BE2C (cell line): ENCODE results near the gene HCRTR1. TPM values are rescaled to one million over a fixed set of nuclear protein-coding genes. Genes with fewer than 3 reads are reported as not detected.

Experiments
- DNase-seq: peaks from one replicate; pipeline ENCODE4 v3.0.0-alpha.2; 2020
- H3K27me3 ChIP-seq: fragments of 250-450 bp; sonication (Bioruptor Pico); 2 replicates; pipeline ENCODE4 v1.5.1; 2020; ENCODE audit warnings: mild to moderate bottlenecking
- H3K36me3 ChIP-seq: fragments of 250-450 bp; sonication (Bioruptor Pico); 2 replicates; pipeline ENCODE4 v1.5.1; 2020; ENCODE audit warnings: mild to moderate bottlenecking
- H3K4me1 ChIP-seq: fragments of 250-450 bp; sonication (Bioruptor Pico); 2 replicates; pipeline ENCODE4 v1.5.1; 2020
- H3K4me3 ChIP-seq: 2 replicates; pipeline ENCODE4 v1.5.1; 2011; ENCODE audit warnings: low read depth, low read length
- H3K9me3 ChIP-seq: fragments of 250-450 bp; sonication (Bioruptor Pico); 2 replicates; pipeline ENCODE4 v1.5.1; 2020
- CTCF ChIP-seq: IDR thresholded peaks from 2 replicates; pipeline ENCODE4 v1.5.1; 2012; ENCODE audit warnings: mild to moderate bottlenecking, low read depth, low read length
- polyA plus RNA-seq: library from polyadenylated mRNA; unstranded; fragments of >200 nt; gene quantifications from one replicate; pipeline ENCODE4 v1.2.1, GENCODE V29; 2012; ENCODE audit warnings: low read depth, missing spikeins; ENCODE audit not compliant: insufficient read length, insufficient read depth

HCRTR1 gene
- not detected for polyA plus RNA-seq

- no peak for DNase-seq
- Histone ChIP-seq H3K27me3 (no peaks in the 10 kb centered on the region), H3K36me3 (no peaks in the 10 kb centered on the region), H3K9me3 (no peaks in the 10 kb centered on the region), H3K4me3 (peak within 1 kb of the TSS; percentile 58), H3K4me1 (peaks cover 9% of the 10 kb centered on the region)
- no peak for TF ChIP-seq CTCF
Observed at GRCh38 chr1:31617218-31617915, at the start of gene HCRTR1. HCRTR1 (plus strand) TSS chr1:31617689; CDS start chr1:31619193, 1,504 bp downstream.

- Histone ChIP-seq H3K4me3 (no peak overlapping the region), H3K9me3 (no peaks in the 10 kb centered on the region), H3K27me3 (no peaks in the 10 kb centered on the region), H3K36me3 (no peaks in the 10 kb centered on the region), H3K4me1 (no peaks in the 10 kb centered on the region)
- DNase-seq = no peak
- TF ChIP-seq CTCF = no peak
Observed at GRCh38 chr1:31567956-31568570, 49.4 kb upstream of the HCRTR1 start.

GRCh38 chr1:31568895-31569595, 48.4 kb upstream of the HCRTR1 start:
- Histone ChIP-seq H3K36me3 (no peaks in the 10 kb centered on the region), H3K4me3 (no peak overlapping the region), H3K9me3 (no peaks in the 10 kb centered on the region), H3K27me3 (no peaks in the 10 kb centered on the region), H3K4me1 (no peaks in the 10 kb centered on the region)
- no peak for DNase-seq
- TF ChIP-seq CTCF = no peak

- TF ChIP-seq CTCF = no peak
- Histone ChIP-seq H3K4me3 (no peak overlapping the region), H3K9me3 (no peaks in the 10 kb centered on the region), H3K36me3 (no peaks in the 10 kb centered on the region), H3K27me3 (no peaks in the 10 kb centered on the region), H3K4me1 (no peaks in the 10 kb centered on the region; the same call in 1 of the 2 replicates)
- DNase-seq = no peak
Observed at GRCh38 chr1:31569596-31570173, 47.8 kb upstream of the HCRTR1 start.

GRCh38 chr1:31570228-31570627, 47.3 kb upstream of the HCRTR1 start:
- DNase-seq = no peak
- Histone ChIP-seq H3K36me3 (no peaks in the 10 kb centered on the region), H3K4me1 (no peaks in the 10 kb centered on the region; the same call in 1 of the 2 replicates), H3K9me3 (no peaks in the 10 kb centered on the region), H3K27me3 (no peaks in the 10 kb centered on the region), H3K4me3 (no peak overlapping the region)
- no peak for TF ChIP-seq CTCF
